ENCODE results near the gene SLC66A2. TPM values are rescaled to one million over a fixed set of nuclear protein-coding genes. Genes with fewer than 3 reads are reported as not detected.

The SLC66A2 gene
- total and polyA plus RNA-seq, 10 of the 15 experiments (the other 5 are each of a cell fraction or from before 2014, with no cell fraction given) = 0.69 to 42.5 (median 14.8) TPM

- H3K27ac ChIP-seq (ENCODE audit: control insufficient read depth, insufficient read depth) = no peak overlapping the region
- no peak overlapping the region for H3K4me3 ChIP-seq
- ATAC-seq (no peak), FAIRE-seq (no peak), DNase-seq (ENCODE audit: low read depth, low spot score) (no peak)
- in situ Hi-C loops (cut with MboI) = no loop called here
- H3K9ac ChIP-seq (ENCODE audit: control insufficient read depth, insufficient read depth, low read length) = no peak overlapping the region
- 94% methylated on average over 20 of the region's 20 CpGs for WGBS (ENCODE audit: insufficient coverage, insufficient replicate concordance, low lambda C conversion rate, missing lambda C conversion rate)
- H3K9me3 ChIP-seq (replicated peaks; ENCODE audit: control insufficient read depth, insufficient read depth, low read length) = peaks cover 5% of the 10 kb centered on the region; the same call in 1 of the 3 replicates
- no peak overlapping the region for H3K4me2 ChIP-seq (ENCODE audit: control insufficient read depth, insufficient read depth)
- H3K4me1 ChIP-seq (ENCODE audit: control insufficient read depth, insufficient read depth, low read length) = no peaks in the 10 kb centered on the region
- H3K79me2 ChIP-seq (ENCODE audit: control insufficient read depth, insufficient read depth, low read length) = no peaks in the 10 kb centered on the region
- ChIA-PET RAD21 (ENCODE audit: unreplicated experiment) (no interaction called here), CTCF (no interaction called here), SMC1A (ENCODE audit: uncharacterized antibody, unreplicated experiment) (no interaction called here), POLR2A (no interaction called here)
- no peak overlapping the region for H2AFZ ChIP-seq (ENCODE audit: control insufficient read depth, low read depth, low read length)
- no TSS peak for BruUV-seq (replicated peaks)
- no peaks in the 10 kb centered on the region for H3K27me3 ChIP-seq (replicated peaks in 1 of 2; ENCODE audit: control insufficient read depth in 2 of 2, insufficient read depth in 2 of 2, low read length in 1 of 2)
- H4K20me1 ChIP-seq (ENCODE audit: control insufficient read depth, insufficient read depth) = no peaks in the 10 kb centered on the region
- peaks cover 0 to 15% of the 10 kb centered on the region in 2 experiments; a peak in 3 of 4 replicates for H3K36me3 ChIP-seq (ENCODE audit: control insufficient read depth in 2 of 2, insufficient read depth in 2 of 2, low read length in 1 of 2)
- intact Hi-C loops (cut with micrococcal nuclease; ENCODE audit: unreplicated experiment) = no loop called here
- TF ChIP-seq ZNF217 (IDR thresholded peaks at IDR 0.05) (no peak), ZNF384 (IDR thresholded peaks at IDR 0.05; ENCODE audit: borderline replicate concordance, low read depth, low read length) (no peak), RELB (IDR thresholded peaks at IDR 0.05; ENCODE audit: low read depth) (no peak), HDAC2 (IDR thresholded peaks at IDR 0.05) (no peak), HCFC1 (IDR thresholded peaks at IDR 0.05; ENCODE audit: low read length) (no peak), ATF2 (IDR thresholded peaks at IDR 0.05; ENCODE audit: low read length) (no peak), RUNX3 (IDR thresholded peaks at IDR 0.05; ENCODE audit: low read length) (no peak), POLR2A (IDR thresholded peaks at IDR 0.05; ENCODE audit: low read depth, low read length) (no peak), E4F1 (IDR thresholded peaks at IDR 0.05; ENCODE audit: borderline replicate concordance, partially characterized antibody) (no peak), ZBTB33 (IDR thresholded peaks at IDR 0.05) (no peak), PAX5 (IDR thresholded peaks at IDR 0.05; ENCODE audit: borderline replicate concordance, low read depth, low read length) (no peak), ATF3 (IDR thresholded peaks at IDR 0.05; ENCODE audit: borderline replicate concordance, extremely low read depth, low read depth, low read length) (no peak)
- TF ChIP-seq, protein P1, sequence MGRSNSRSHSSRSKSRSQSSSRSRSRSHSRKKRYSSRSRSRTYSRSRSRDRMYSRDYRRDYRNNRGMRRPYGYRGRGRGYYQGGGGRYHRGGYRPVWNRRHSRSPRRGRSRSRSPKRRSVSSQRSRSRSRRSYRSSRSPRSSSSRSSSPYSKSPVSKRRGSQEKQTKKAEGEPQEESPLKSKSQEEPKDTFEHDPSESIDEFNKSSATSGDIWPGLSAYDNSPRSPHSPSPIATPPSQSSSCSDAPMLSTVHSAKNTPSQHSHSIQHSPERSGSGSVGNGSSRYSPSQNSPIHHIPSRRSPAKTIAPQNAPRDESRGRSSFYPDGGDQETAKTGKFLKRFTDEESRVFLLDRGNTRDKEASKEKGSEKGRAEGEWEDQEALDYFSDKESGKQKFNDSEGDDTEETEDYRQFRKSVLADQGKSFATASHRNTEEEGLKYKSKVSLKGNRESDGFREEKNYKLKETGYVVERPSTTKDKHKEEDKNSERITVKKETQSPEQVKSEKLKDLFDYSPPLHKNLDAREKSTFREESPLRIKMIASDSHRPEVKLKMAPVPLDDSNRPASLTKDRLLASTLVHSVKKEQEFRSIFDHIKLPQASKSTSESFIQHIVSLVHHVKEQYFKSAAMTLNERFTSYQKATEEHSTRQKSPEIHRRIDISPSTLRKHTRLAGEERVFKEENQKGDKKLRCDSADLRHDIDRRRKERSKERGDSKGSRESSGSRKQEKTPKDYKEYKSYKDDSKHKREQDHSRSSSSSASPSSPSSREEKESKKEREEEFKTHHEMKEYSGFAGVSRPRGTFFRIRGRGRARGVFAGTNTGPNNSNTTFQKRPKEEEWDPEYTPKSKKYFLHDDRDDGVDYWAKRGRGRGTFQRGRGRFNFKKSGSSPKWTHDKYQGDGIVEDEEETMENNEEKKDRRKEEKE (IDR thresholded peaks at IDR 0.05) = no peak
Measured at GRCh38 chr18:79912409-79912991, 39.0 kb downstream of the SLC66A2 start.

Measured in GM12878 (cell line).